MCF 10A (cell line): ENCODE measurements around the gene DDN. TPM values are rescaled to one million over a fixed set of nuclear protein-coding genes. Genes with fewer than 3 reads are reported as not detected.

Experiments
- BruUV-seq: library from RNA; stranded (reverse); fragments of 400-500 nt; replicated peaks from 2 replicates; lab custom pipeline; 2021; lab: Mats Ljungman, UMichigan
- CTCF ChIA-PET: fragments of 300-600 bp; sonication (Branson Sonifier 250); formaldehyde crosslinking; extraction: SDS; loops from one replicate; lab custom pipeline; 2021; ENCODE audit warnings: antibody characterized with exemption, inconsistent platforms; lab: Yijun Ruan, JAX
- POLR2A ChIA-PET: fragments of 300-600, 350-650 bp; sonication (Branson Sonifier 250); formaldehyde crosslinking; extraction: SDS; loops from one replicate; lab custom pipeline; 2020; ENCODE audit warnings: antibody characterized with exemption, inconsistent platforms; lab: Yijun Ruan, JAX
- DNase-seq: peaks from one replicate; pipeline ENCODE4 v3.0.0-alpha.2; 2018; ENCODE audit not compliant: unreplicated experiment
- H3K27ac Mint-ChIP-seq: one replicate; pipeline ENCODE4 v1.8.0; 2022; ENCODE audit warnings: mild to moderate bottlenecking, low read depth, mixed read lengths; ENCODE audit not compliant: unreplicated experiment
- H3K27me3 Mint-ChIP-seq: one replicate; pipeline ENCODE4 v1.8.0; 2022; ENCODE audit warnings: mixed read lengths; ENCODE audit not compliant: insufficient read depth, unreplicated experiment
- H3K36me3 Mint-ChIP-seq: one replicate; pipeline ENCODE4 v1.8.0; 2022; ENCODE audit warnings: mild to moderate bottlenecking, moderate library complexity, mixed read lengths; ENCODE audit not compliant: insufficient read depth, unreplicated experiment
- H3K4me1 Mint-ChIP-seq: one replicate; pipeline ENCODE4 v1.8.0; 2022; ENCODE audit warnings: mixed read lengths; ENCODE audit not compliant: insufficient read depth, unreplicated experiment
- H3K4me3 Mint-ChIP-seq: one replicate; pipeline ENCODE4 v1.8.0; 2022; ENCODE audit warnings: mild to moderate bottlenecking, moderate library complexity, mixed read lengths; ENCODE audit not compliant: unreplicated experiment
- H3K9me3 Mint-ChIP-seq: one replicate; pipeline ENCODE4 v1.8.0; 2022; ENCODE audit warnings: mixed read lengths; ENCODE audit not compliant: unreplicated experiment
- intact Hi-C: fragments of 100-400 bp; cut with micrococcal nuclease; formaldehyde crosslinking; loops from 2 replicates; pipeline ENCODE4 v1.14.1; 2022
- total RNA-seq: library from RNA; stranded (reverse); gene quantifications from 2 replicates; pipeline ENCODE4 v1.2.3, GENCODE V29; 2022
- TF ChIP-seq, protein P1 (sequence below): fragments of 200-600 bp; IDR thresholded peaks from one replicate; pipeline ENCODE4 v1.8.0; 2022; ENCODE audit warnings: antibody characterized with exemption, mild to moderate bottlenecking; ENCODE audit not compliant: unreplicated experiment

DDN gene
- total RNA-seq, 1 experiment from 2014 or later, result 0.28 TPM

DNA sequence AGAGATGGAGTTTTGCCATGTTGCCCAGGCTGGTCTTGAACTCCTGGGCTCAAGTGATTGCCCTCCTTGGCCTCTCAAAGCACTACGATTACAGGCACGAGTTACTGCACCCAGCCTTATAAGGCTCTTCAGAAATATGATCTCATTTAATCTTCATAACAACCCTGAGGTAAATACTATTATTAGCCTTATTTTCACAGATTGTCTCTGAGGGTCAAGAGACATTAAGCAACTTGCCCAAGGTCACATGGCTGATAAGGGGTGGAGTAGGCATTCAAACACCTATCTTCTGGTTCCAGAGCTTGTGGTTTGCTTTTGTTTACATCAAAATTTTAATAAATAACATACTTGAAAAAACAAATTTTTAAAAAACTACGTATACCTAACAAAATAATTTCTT, 14.3 kb upstream of the DDN start:
- ChIA-PET POLR2A (interaction anchor here (1.4 to 1.7 kb wide), 2 partner anchors 11 to 161 kb away, joined by 3 to 4 read pairs; partner anchors contain the start of gene DDX23), CTCF (interaction anchor here (0.7 to 1.8 kb wide), 6 partner anchors 13 to 199 kb away, joined by 3 to 6 read pairs (median 4); no protein-coding TSS in a partner anchor)
- TF ChIP-seq, protein P1, sequence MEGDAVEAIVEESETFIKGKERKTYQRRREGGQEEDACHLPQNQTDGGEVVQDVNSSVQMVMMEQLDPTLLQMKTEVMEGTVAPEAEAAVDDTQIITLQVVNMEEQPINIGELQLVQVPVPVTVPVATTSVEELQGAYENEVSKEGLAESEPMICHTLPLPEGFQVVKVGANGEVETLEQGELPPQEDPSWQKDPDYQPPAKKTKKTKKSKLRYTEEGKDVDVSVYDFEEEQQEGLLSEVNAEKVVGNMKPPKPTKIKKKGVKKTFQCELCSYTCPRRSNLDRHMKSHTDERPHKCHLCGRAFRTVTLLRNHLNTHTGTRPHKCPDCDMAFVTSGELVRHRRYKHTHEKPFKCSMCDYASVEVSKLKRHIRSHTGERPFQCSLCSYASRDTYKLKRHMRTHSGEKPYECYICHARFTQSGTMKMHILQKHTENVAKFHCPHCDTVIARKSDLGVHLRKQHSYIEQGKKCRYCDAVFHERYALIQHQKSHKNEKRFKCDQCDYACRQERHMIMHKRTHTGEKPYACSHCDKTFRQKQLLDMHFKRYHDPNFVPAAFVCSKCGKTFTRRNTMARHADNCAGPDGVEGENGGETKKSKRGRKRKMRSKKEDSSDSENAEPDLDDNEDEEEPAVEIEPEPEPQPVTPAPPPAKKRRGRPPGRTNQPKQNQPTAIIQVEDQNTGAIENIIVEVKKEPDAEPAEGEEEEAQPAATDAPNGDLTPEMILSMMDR, result no peak
- no peaks in the 10 kb centered on the region for H3K9me3 Mint-ChIP-seq
- H3K4me3 Mint-ChIP-seq, result no peak overlapping the region
- H3K27me3 Mint-ChIP-seq, result no peaks in the 10 kb centered on the region
- H3K27ac Mint-ChIP-seq, result no peak overlapping the region
- H3K4me1 Mint-ChIP-seq, result peaks cover 11% of the 10 kb centered on the region
- no TSS peak for BruUV-seq
- peaks cover 60% of the 10 kb centered on the region for H3K36me3 Mint-ChIP-seq
- DNase-seq, result no peak
- intact Hi-C loops, result no loop called here

DNA sequence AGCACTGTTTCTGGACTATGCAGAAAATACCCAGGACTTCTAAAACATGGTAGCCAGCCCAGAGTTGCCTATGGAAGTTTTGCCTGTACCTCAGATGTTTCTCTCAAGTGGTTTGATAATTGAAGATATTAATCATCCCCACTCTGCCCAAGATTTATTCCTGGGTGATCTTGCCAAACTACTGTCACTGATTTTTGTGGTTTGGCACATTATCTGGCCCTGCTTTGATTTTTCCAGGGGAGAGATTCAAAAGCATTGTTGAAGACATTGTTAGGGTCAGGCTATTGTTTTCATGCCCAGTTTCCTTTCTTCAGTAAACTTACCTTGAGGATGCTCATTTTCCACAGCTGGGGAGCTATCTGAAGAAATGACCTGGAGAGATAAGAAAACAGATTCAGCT, 13.6 kb upstream of the DDN start:
- TF ChIP-seq, protein P1, result no peak
- ChIA-PET POLR2A (interaction anchor here (0.6 to 1.7 kb wide), 2 partner anchors 9 to 161 kb away, joined by 3 read pairs; partner anchors contain the start of gene DDX23), CTCF (interaction anchor here (0.7 to 1.8 kb wide), 6 partner anchors 16 to 199 kb away, joined by 3 to 6 read pairs (median 3); no protein-coding TSS in a partner anchor)
- no TSS peak for BruUV-seq
- Mint-ChIP-seq H3K4me1 (peaks cover 11% of the 10 kb centered on the region), H3K9me3 (no peaks in the 10 kb centered on the region), H3K27me3 (no peaks in the 10 kb centered on the region), H3K36me3 (peaks cover 67% of the 10 kb centered on the region), H3K27ac (no peak overlapping the region), H3K4me3 (no peak overlapping the region)
- DNase-seq, result no peak
- intact Hi-C loops, result no loop called here

DNA sequence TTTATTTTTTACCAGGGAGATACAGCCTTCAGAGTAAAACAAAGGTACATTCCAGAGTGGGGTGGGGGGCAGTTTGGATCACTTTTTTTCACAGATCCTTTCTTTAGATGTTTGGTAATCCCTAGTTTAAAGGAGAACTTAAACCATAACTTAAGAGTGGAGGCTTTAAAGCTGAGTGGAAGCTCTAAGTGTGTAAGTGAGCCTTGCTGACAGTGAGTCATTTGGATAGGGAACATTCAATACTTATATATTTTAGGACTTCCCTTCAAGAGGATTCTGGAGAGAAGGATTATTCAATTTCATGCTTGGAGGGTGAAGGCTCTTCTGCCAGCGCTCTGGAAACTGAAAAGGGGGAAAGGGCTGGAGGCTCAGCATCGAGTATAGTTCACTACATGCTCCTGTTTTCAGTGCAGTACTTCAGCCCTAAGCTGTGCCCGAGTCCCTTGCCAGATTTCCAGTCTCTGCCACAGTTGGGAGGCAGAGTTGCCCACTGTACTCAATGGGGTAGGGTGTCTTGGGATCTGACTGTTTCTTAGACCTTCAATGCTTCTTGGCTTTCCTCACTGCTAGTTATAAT, 11.0 kb upstream of the DDN start:
- TF ChIP-seq, protein P1, result no peak
- no peak for DNase-seq
- Mint-ChIP-seq H3K4me1 (no peaks in the 10 kb centered on the region), H3K4me3 (no peak overlapping the region), H3K36me3 (peaks cover 60% of the 10 kb centered on the region), H3K9me3 (no peaks in the 10 kb centered on the region), H3K27me3 (no peaks in the 10 kb centered on the region), H3K27ac (no peak overlapping the region)
- intact Hi-C loops, result no loop called here
- no TSS peak for BruUV-seq
- CTCF ChIA-PET, result interaction anchor here (0.9 kb wide), 1 partner anchor 22 kb away, joined by 3 read pairs; no protein-coding TSS in a partner anchor
- POLR2A ChIA-PET, result interaction anchor here (0.6 kb wide), 1 partner anchor 19 kb away, joined by 3 read pairs; no protein-coding TSS in a partner anchor

DNA sequence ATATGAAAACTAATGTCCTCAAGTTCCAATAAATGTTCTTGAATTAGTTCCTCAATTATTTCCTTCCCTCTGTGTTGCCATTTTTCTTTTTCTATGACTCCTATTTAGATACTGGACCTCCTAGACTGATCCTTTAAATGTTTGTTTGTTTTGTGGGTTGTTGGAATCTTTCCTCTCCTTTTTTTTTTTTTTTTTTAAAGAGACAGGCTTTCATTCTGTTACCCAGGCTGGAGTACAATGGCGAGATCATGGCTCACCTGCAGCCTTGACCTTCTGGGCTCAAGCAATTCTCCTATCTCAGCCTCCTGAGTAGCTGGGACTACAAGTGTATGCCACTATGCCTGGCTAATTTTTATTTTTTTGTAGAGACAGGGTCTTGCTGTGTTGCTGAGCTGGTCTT, 9.8 kb upstream of the DDN start:
- peaks cover 73% of the 10 kb centered on the region for H3K36me3 Mint-ChIP-seq
- ChIA-PET POLR2A (interaction anchor here (0.7 kb wide), 1 partner anchor 19 kb away, joined by 3 read pairs; no protein-coding TSS in a partner anchor), CTCF (interaction anchor here (0.6 to 0.7 kb wide), 2 partner anchors 29 to 69 kb away, joined by 4 to 5 read pairs; no protein-coding TSS in a partner anchor)
- TF ChIP-seq, protein P1, result no peak
- no peak overlapping the region for H3K27ac Mint-ChIP-seq
- DNase-seq, result no peak
- no peaks in the 10 kb centered on the region for H3K9me3 Mint-ChIP-seq
- BruUV-seq, result no TSS peak
- intact Hi-C loops, result no loop called here
- H3K27me3 Mint-ChIP-seq, result no peaks in the 10 kb centered on the region
- H3K4me1 Mint-ChIP-seq, result no peaks in the 10 kb centered on the region
- H3K4me3 Mint-ChIP-seq, result no peak overlapping the region
